ENCODE measurements around the gene TNFRSF6B. TPM values are rescaled to one million over a fixed set of nuclear protein-coding genes. Genes with fewer than 3 reads are reported as not detected.

The TNFRSF6B gene
- total RNA-seq, 2 donors from 2014 or later = not detected

GRCh38 chr20:63741676-63742380 is 45.4 kb downstream of the TNFRSF6B start:
- Mint-ChIP-seq H3K27me3 (no peaks in the 10 kb centered on the region), H3K27ac (no peak overlapping the region), H3K4me1 (ENCODE audit: low read depth in 2 of 2) (peaks cover 0 to 4% of the 10 kb centered on the region in 2 donors), H3K9me3 (no peaks in the 10 kb centered on the region), H3K36me3 (no peaks in the 10 kb centered on the region), H3K4me3 (peak overlapping the region; percentile 20)
- DNase-seq (ENCODE audit: low spot score) (no peak), ATAC-seq (no peak)

DNA sequence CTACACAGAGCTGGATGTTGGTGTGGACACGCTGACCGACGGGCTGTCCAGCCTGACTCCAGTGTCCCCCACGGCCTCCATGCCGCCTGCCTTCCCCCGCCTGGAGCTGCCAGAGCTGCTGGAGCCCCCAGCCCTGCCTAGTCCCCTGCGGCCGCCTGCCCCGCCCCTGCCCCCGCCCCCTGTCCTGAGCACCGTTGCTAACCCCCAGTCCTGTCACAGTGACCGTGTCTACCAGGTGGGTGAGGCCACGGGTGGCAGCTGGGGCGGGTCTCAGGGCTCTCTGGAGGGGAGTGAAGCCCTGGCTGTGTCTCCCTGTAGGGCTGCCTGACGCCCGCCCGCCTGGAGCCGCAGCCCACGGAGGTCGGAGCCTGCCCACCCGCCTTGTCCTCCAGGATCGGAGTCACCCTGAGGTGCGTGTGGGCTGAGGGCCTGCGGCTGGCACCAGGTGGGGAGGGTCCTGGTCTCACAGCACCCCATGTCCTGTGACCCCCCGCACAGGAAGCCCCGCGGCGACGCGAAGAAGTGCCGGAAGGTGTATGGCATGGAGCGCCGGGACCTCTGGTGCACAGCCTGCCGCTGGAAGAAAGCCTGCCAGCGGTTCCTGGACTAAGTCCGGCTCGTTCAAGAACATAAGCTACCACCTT is 46.1 kb downstream of the TNFRSF6B start:
- Mint-ChIP-seq H3K4me3 (no peak overlapping the region), H3K27me3 (no peaks in the 10 kb centered on the region), H3K27ac (no peak overlapping the region), H3K9me3 (no peaks in the 10 kb centered on the region), H3K4me1 (ENCODE audit: low read depth in 2 of 2) (no peaks in the 10 kb centered on the region), H3K36me3 (no peaks in the 10 kb centered on the region)
- ATAC-seq (no peak), DNase-seq (ENCODE audit: low spot score) (no peak)

DNA sequence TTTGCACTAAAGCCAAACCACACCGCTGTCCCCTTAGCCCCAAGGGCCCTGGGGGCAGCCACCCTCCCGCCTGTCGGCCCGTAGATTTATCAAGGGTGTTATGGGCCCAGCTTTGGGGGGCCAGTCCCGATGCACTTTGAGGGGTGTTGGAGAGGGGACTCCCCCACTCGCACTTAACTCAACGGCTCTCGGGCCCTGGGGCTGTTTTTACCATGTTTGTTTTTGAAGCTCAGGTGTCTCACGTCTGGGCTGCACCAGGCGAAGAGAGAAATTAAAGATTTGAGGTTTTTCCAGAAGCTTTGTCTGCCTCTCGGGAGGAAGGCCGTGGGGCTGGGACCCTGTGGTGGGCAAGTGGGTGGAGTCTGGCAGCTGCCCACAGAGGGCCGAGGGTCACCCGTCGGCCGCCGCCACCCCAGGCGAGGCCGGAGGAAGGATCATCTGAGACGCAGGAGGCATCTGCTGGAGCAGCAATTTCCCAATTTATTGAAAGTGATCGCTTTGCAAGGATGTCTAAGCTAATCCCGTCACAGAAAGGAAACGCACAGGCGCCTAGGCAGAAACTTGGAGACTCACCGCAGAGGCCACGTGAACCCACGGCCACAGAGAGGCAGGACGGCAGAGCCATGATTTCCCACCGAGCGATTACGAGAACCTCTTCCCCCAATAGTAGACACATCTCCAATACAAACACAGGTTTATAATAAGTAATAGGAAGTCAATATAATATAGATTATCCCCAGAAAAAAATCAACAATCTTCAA is 46.9 kb downstream of the TNFRSF6B start:
- H3K4me1 Mint-ChIP-seq (ENCODE audit: low read depth in 2 of 2) = no peaks in the 10 kb centered on the region
- ATAC-seq (no peak), DNase-seq (ENCODE audit: low spot score) (no peak)
- H3K36me3 Mint-ChIP-seq = no peaks in the 10 kb centered on the region
- no peaks in the 10 kb centered on the region for H3K27me3 Mint-ChIP-seq
- H3K4me3 Mint-ChIP-seq = no peak overlapping the region
- H3K9me3 Mint-ChIP-seq = no peaks in the 10 kb centered on the region
- H3K27ac Mint-ChIP-seq = no peak overlapping the region

- Mint-ChIP-seq H3K9me3 (no peaks in the 10 kb centered on the region), H3K36me3 (no peaks in the 10 kb centered on the region), H3K4me3 (no peak overlapping the region), H3K4me1 (ENCODE audit: low read depth in 2 of 2) (no peaks in the 10 kb centered on the region), H3K27me3 (no peaks in the 10 kb centered on the region), H3K27ac (no peak overlapping the region)
- DNase-seq (ENCODE audit: low spot score) = no peak
- no peak for ATAC-seq
These were observed 47.7 kb downstream of the TNFRSF6B start for GRCh38 chr20:63744158-63744557.

- H3K27ac Mint-ChIP-seq = no peak overlapping the region
- peaks cover 0 to 3% of the 10 kb centered on the region in 2 donors for H3K4me1 Mint-ChIP-seq (ENCODE audit: low read depth in 2 of 2)
- H3K27me3 Mint-ChIP-seq = no peaks in the 10 kb centered on the region
- no peaks in the 10 kb centered on the region for H3K36me3 Mint-ChIP-seq
- DNase-seq (ENCODE audit: low spot score) = no peak
- no peaks in the 10 kb centered on the region for H3K9me3 Mint-ChIP-seq
- no peak overlapping the region for H3K4me3 Mint-ChIP-seq
- no peak for ATAC-seq
These were observed 48.3 kb downstream of the TNFRSF6B start for GRCh38 chr20:63744574-63745423.

- no peaks in the 10 kb centered on the region for H3K27me3 Mint-ChIP-seq
- no peak overlapping the region for H3K27ac Mint-ChIP-seq
- H3K4me3 Mint-ChIP-seq = no peak overlapping the region
- H3K36me3 Mint-ChIP-seq = no peaks in the 10 kb centered on the region
- ATAC-seq = no peak
- peaks cover 0 to 3% of the 10 kb centered on the region in 2 donors for H3K4me1 Mint-ChIP-seq (ENCODE audit: low read depth in 2 of 2)
- DNase-seq (ENCODE audit: low spot score) = no peak
- no peaks in the 10 kb centered on the region for H3K9me3 Mint-ChIP-seq
These were observed 49.0 kb downstream of the TNFRSF6B start for GRCh38 chr20:63745424-63745805.

DNA sequence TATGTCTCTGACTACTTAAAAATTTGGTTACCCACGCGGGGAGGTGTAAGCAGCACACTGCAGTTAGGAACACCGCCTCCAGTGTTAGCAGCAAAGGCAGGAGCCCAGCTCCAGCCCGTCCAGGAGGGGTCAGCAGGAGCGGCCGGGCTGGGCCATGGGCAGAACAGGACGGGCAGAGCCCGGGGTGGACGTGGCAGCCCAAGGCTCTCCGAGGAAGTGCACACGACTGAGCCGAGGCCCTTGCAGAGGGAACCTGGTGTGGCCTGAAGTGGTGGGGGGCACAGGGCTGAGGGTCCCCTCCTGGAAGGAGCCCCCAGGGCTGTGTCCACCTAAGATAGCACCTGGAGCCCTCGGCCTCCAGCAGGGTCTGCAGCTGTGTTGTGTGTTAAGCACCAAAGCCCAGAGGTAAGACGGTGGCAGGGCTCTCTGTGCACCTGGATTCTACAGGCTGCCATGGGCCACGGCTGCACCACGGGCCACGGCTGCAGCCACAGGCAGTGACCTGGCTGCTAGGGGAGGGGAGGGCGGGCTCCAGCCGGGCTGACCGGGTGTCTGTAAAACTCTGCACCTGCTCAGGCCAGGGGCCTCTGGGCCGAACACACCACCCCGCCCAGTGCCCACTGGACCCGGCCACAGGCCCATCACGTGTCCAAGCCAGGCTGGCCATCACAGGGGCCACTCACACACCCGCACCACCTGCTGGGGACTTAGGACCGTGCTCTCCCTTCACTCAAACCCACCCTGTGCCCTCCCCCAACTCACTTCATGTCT is 49.7 kb downstream of the TNFRSF6B start:
- H3K27ac Mint-ChIP-seq = no peak overlapping the region
- H3K4me3 Mint-ChIP-seq = no peak overlapping the region
- ATAC-seq = no peak
- no peaks in the 10 kb centered on the region for H3K27me3 Mint-ChIP-seq
- no peaks in the 10 kb centered on the region for H3K9me3 Mint-ChIP-seq
- no peak for DNase-seq (ENCODE audit: low spot score)
- H3K36me3 Mint-ChIP-seq = no peaks in the 10 kb centered on the region
- peaks cover 0 to 3% of the 10 kb centered on the region in 2 donors for H3K4me1 Mint-ChIP-seq (ENCODE audit: low read depth in 2 of 2)

DNA sequence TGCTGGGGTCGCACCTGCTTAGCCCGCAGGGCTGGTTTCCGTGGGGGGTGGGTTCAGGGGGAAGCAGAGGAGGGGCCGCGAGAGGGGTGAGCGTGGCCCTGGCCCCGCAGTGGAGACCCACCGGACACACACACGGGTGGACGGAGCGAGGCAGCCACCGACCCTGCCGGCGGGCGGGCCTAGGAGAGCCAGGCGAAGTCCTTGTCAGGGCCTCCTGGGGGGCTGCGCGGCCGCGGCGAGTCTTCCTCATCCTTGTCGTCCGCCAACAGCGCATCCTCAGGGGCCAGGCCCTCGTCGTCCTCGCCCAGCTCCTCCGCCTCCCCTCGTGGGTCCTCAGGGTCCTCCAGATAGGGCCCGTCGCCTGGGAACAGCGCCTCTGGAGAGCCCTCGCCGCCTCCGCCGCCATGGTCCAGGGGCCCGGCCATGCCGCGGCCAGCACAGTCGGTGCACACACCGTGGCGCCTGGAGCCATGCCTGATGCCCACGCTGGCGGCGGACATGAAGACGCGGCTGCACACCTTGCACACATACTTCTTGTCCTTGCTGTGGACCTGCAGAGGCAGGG is 50.4 kb downstream of the TNFRSF6B start:
- ATAC-seq (no peak), DNase-seq (ENCODE audit: low spot score) (no peak)
- no peak overlapping the region for H3K27ac Mint-ChIP-seq
- H3K9me3 Mint-ChIP-seq = no peaks in the 10 kb centered on the region
- H3K4me3 Mint-ChIP-seq = no peak overlapping the region
- no peaks in the 10 kb centered on the region for H3K27me3 Mint-ChIP-seq
- H3K36me3 Mint-ChIP-seq = no peaks in the 10 kb centered on the region
- H3K4me1 Mint-ChIP-seq (ENCODE audit: low read depth in 2 of 2) = peaks cover 0 to 3% of the 10 kb centered on the region in 2 donors

- H3K9me3 Mint-ChIP-seq = no peaks in the 10 kb centered on the region
- peak; percentile 56 for DNase-seq (ENCODE audit: low spot score)
These were observed 51.2 kb downstream of the TNFRSF6B start for GRCh38 chr20:63747622-63748069.

More at GRCh38 chr20:63747622-63748069, 51.2 kb downstream of the TNFRSF6B start:
- no peak for ATAC-seq
- Mint-ChIP-seq H3K27me3 (no peaks in the 10 kb centered on the region), H3K4me3 (no peak overlapping the region), H3K4me1 (ENCODE audit: low read depth in 2 of 2) (peaks cover 0 to 6% of the 10 kb centered on the region in 2 donors), H3K27ac (no peak overlapping the region), H3K36me3 (no peaks in the 10 kb centered on the region)

Other genes starting within 250 kb of the TNFRSF6B start
- gene KCNQ2, start 224.0 kb upstream of the TNFRSF6B start, total RNA-seq = not detected
- 1 to 10 TPM; 3.1 to 6.1 TPM for gene EEF1A2, start 197.6 kb upstream of the TNFRSF6B start, total RNA-seq
- gene PPDPF, start 175.9 kb upstream of the TNFRSF6B start, total RNA-seq = 10 to 100 TPM; 66.4 to 96.9 TPM
- under 1 TPM in 1 of 2 donors, not detected in 1; 0.19 TPM for gene PTK6, start 159.3 kb upstream of the TNFRSF6B start, total RNA-seq
- not detected for gene SRMS, start 148.9 kb upstream of the TNFRSF6B start, total RNA-seq
- gene FNDC11, start 142.5 kb upstream of the TNFRSF6B start, total RNA-seq = under 1 TPM; 0.31 to 0.39 TPM
- 10 to 100 TPM; 19.6 to 27.6 TPM for gene HELZ2, start 122.4 kb upstream of the TNFRSF6B start, total RNA-seq
- gene GMEB2, start 69.6 kb upstream of the TNFRSF6B start, total RNA-seq = 10 to 100 TPM; 14.7 to 15.5 TPM
- 1 to 10 TPM in 1 of 2 donors, under 1 TPM in 1; 0.88 to 3.2 TPM for gene STMN3, start 43.2 kb upstream of the TNFRSF6B start, total RNA-seq
- 10 to 100 TPM; 32.3 to 76.9 TPM for gene RTEL1, start 38.3 kb upstream of the TNFRSF6B start, total RNA-seq
- gene ARFRP1, start 11.3 kb downstream of the TNFRSF6B start, total RNA-seq = 10 to 100 TPM; 52.4 to 87.0 TPM
- 10 to 100 TPM; 40.8 to 53.0 TPM for gene ZGPAT, start 11.4 kb downstream of the TNFRSF6B start, total RNA-seq
- gene LIME1, start 40.0 kb downstream of the TNFRSF6B start, total RNA-seq = 10 to 100 TPM in 1 of 2 donors, 1 to 10 TPM in 1; 9.3 to 15.7 TPM
- 10 to 100 TPM; 21.0 to 31.1 TPM for gene SLC2A4RG, start 43.1 kb downstream of the TNFRSF6B start, total RNA-seq
- 1 to 10 TPM in 1 of 2 donors, under 1 TPM in 1; 0.25 to 1.2 TPM for gene ZBTB46, start 134.6 kb downstream of the TNFRSF6B start, total RNA-seq
- gene ABHD16B, start 164.8 kb downstream of the TNFRSF6B start, total RNA-seq = not detected
- gene TPD52L2, start 168.6 kb downstream of the TNFRSF6B start, total RNA-seq = 10 to 100 TPM; 48.8 to 60.0 TPM
- gene DNAJC5, start 198.5 kb downstream of the TNFRSF6B start, total RNA-seq = 10 to 100 TPM; 67.6 to 89.1 TPM

All from natural killer cell treated with Interleukin-12 subunit alpha and Interleukin-12 subunit beta and Interleukin-15 and Interleukin-18, amount 100 ng/mL, for 72 hours (primary cell).